K562 (cell line): ENCODE results near the gene SYVN1. TPM values are rescaled to one million over a fixed set of nuclear protein-coding genes. Genes with fewer than 3 reads are reported as not detected.

ENCODE experiments used
- BCOR ChIP-seq: fragments of 450-650 bp; IDR thresholded peaks from 2 replicates; pipeline ENCODE4 v1.6.1; 2016
- CBX1 ChIP-seq: sonication (generic); IDR thresholded peaks from 2 replicates; pipeline ENCODE4 v1.6.1; 2016; ENCODE audit warnings: antibody characterized with exemption, low read depth, mild to moderate bottlenecking
- CBX8 ChIP-seq: fragments of 200-600 bp; sonication (generic); IDR thresholded peaks from 2 replicates; pipeline ENCODE4 v1.6.1; 2012; ENCODE audit warnings: borderline replicate concordance, mixed run types, low read depth, mild to moderate bottlenecking, moderate library complexity, mixed read lengths, low read length, control low read depth, inconsistent platforms; ENCODE audit not compliant: poor library complexity, severe bottlenecking; ENCODE audit errors: extremely low read depth
- DEAF1 ChIP-seq: fragments of 450-650 bp; formaldehyde crosslinking; IDR thresholded peaks from 2 replicates; pipeline ENCODE4 v1.4.0; 2020; ENCODE audit warnings: mild to moderate bottlenecking, moderate library complexity
- FOXM1 ChIP-seq, 2 experiments: fragments of 450-650 bp in 1 of 2; sonication (generic) in 1 of 2; formaldehyde crosslinking in 1 of 2; IDR thresholded peaks; 2 replicates each; pipeline versions ENCODE4 v1.6.1 to v1.9.0; 2017 to 2022; ENCODE audit warnings: low read depth in 2 of 2, mild to moderate bottlenecking in 2 of 2, missing genetic modification reagents in 1 of 2, moderate library complexity in 1 of 2
- MTA1 ChIP-seq: fragments of 450-650 bp; IDR thresholded peaks from 2 replicates; pipeline ENCODE4 v1.6.1; 2017; ENCODE audit warnings: borderline replicate concordance
- SMARCC2 ChIP-seq: fragments of 450-650 bp; IDR thresholded peaks from 2 replicates; pipeline ENCODE4 v1.6.1; 2017; ENCODE audit warnings: antibody characterized with exemption, moderate library complexity, mild to moderate bottlenecking, low read depth
- TAF15 ChIP-seq: fragments of 200-400 bp; formaldehyde crosslinking; IDR thresholded peaks from 2 replicates; pipeline ENCODE4 v1.6.1; 2017; ENCODE audit warnings: mild to moderate bottlenecking, low read depth, low read length, moderate library complexity
- TRIM25 ChIP-seq: fragments of 450-650 bp; IDR thresholded peaks from 2 replicates; pipeline ENCODE4 v1.7.0; 2016; ENCODE audit warnings: borderline replicate concordance
- U2AF1 ChIP-seq: fragments of 200-400 bp; formaldehyde crosslinking; optimal IDR thresholded peaks from 2 replicates; pipeline ENCODE3; 2017; ENCODE audit warnings: mild to moderate bottlenecking, low read depth, low read length, moderate library complexity
- ZBTB11 ChIP-seq, 3 experiments: fragments of 200-800 bp in 1 of 3; fragments of 250-450 bp in 1 of 3; fragments of 450-650 bp in 1 of 3; sonication (Bioruptor Pico) in 1 of 3; sonication (Bioruptor generic) in 1 of 3; formaldehyde crosslinking in 1 of 3; IDR thresholded peaks; 2 replicates each; pipeline versions ENCODE4 v1.6.1 to v1.8.0; 2016 to 2022; ENCODE audit warnings: mild to moderate bottlenecking in 2 of 3, missing genetic modification characterization in 2 of 3, missing compliant biosample characterization in 1 of 3, moderate library complexity in 1 of 3
- ZNF133 ChIP-seq: fragments of 250-450 bp; sonication (Bioruptor Pico); IDR thresholded peaks from 2 replicates; pipeline ENCODE4 v1.4.0; 2020; ENCODE audit warnings: mild to moderate bottlenecking
- ZNF134 ChIP-seq: fragments of 250-450 bp; sonication (Bioruptor Pico); conservative IDR thresholded peaks from 2 replicates; pipeline ENCODE4 v1.4.0; 2020
- ZNF212 ChIP-seq: fragments of 450-650 bp; formaldehyde crosslinking; IDR thresholded peaks from 2 replicates; pipeline ENCODE4 v1.4.0; 2020; ENCODE audit warnings: mild to moderate bottlenecking
- polyA plus RNA-seq, 8 experiments: library from polyadenylated mRNA; depleted of rRNA in 4 of 8; stranded (reverse) in 5 of 8; unstranded in 3 of 8; fragments of >200 nt; fragmentation: Nextera tagmentation in 2 of 8; fragmentation: Illumina TruSeq in 1 of 8; extraction: Ambion mirVana in 2 of 8; extraction: Trizol in 1 of 8; gene quantifications; 2 replicates each; pipeline versions ENCODE4 v1.2.1 to v1.2.3, GENCODE V29; 2011 to 2014; ENCODE audit warnings: inconsistent platforms in 1 of 8, missing spikeins in 1 of 8
- total RNA-seq, 7 experiments: library from RNA; depleted of rRNA in 6 of 7; stranded (reverse); fragments of >200 nt in 6 of 7; fragmentation: Illumina TruSeq in 2 of 7; extraction: Trizol in 2 of 7; gene quantifications; 2 replicates each; pipeline versions ENCODE4 v1.2.1 to v1.2.3, GENCODE V29; 2011 to 2021; ENCODE audit warnings: low replicate concordance in 1 of 7
- TF ChIP-seq, protein P1 (sequence below): fragments of 450-650 bp; IDR thresholded peaks from 2 replicates; pipeline ENCODE4 v1.6.1; 2018; ENCODE audit not compliant: partially characterized antibody

The SYVN1 gene
- total and polyA plus RNA-seq, 9 of the 15 experiments (the other 6 are each of a cell fraction or from before 2014, with no cell fraction given): 0.41 to 47.4 (median 9.9) TPM

GRCh38 chr11:65095974-65096806 lies 38.1 kb downstream of the SYVN1 start, which contains the start of gene VPS51 (continued):
- peak; percentile 99 to 100 (median 100) for TF ChIP-seq ZBTB11 (CRISPR knock-in tag; IDR thresholded peaks at IDR 0.05)
- TF ChIP-seq SMARCC2: no peak
- no peak for TF ChIP-seq CBX8
- TF ChIP-seq TAF15: no peak
- no peak for TF ChIP-seq U2AF1
- peak; percentile 43 for TF ChIP-seq DEAF1 (CRISPR knock-in tag)
- TF ChIP-seq TRIM25: no peak
- TF ChIP-seq ZNF134 (CRISPR knock-in tag): no peak
- TF ChIP-seq ZNF212: no peak
- no peak for TF ChIP-seq BCOR
- peak; percentile 79 for TF ChIP-seq CBX1
- TF ChIP-seq MTA1: 0 out of 2 replicates have a peak, but pooled peaks have one; percentile 56
- no peak for TF ChIP-seq ZNF133 (CRISPR knock-in tag)
- TF ChIP-seq FOXM1 (IDR thresholded peaks at IDR 0.05; ENCODE audit: low read depth): no peak
- TF ChIP-seq FOXM1 (CRISPR knock-in tag; IDR thresholded peaks at IDR 0.05; ENCODE audit: low read depth): no peak
- TF ChIP-seq, protein P1, sequence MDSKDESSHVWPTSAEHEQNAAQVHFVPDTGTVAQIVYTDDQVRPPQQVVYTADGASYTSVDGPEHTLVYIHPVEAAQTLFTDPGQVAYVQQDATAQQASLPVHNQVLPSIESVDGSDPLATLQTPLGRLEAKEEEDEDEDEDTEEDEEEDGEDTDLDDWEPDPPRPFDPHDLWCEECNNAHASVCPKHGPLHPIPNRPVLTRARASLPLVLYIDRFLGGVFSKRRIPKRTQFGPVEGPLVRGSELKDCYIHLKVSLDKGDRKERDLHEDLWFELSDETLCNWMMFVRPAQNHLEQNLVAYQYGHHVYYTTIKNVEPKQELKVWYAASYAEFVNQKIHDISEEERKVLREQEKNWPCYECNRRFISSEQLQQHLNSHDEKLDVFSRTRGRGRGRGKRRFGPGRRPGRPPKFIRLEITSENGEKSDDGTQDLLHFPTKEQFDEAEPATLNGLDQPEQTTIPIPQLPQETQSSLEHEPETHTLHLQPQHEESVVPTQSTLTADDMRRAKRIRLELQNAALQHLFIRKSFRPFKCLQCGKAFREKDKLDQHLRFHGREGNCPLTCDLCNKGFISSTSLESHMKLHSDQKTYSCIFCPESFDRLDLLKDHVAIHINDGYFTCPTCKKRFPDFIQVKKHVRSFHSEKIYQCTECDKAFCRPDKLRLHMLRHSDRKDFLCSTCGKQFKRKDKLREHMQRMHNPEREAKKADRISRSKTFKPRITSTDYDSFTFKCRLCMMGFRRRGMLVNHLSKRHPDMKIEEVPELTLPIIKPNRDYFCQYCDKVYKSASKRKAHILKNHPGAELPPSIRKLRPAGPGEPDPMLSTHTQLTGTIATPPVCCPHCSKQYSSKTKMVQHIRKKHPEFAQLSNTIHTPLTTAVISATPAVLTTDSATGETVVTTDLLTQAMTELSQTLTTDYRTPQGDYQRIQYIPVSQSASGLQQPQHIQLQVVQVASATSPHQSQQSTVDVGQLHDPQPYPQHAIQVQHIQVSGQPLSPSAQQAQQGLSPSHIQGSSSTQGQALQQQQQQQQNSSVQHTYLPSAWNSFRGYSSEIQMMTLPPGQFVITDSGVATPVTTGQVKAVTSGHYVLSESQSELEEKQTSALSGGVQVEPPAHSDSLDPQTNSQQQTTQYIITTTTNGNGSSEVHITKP: peak; percentile 47
